Measurements from ENCODE around the gene KIF26B. TPM values are rescaled to one million over a fixed set of nuclear protein-coding genes. Genes with fewer than 3 reads are reported as not detected.

The KIF26B gene
- total and polyA plus RNA-seq, 10 of the 15 experiments (the other 5 are each of a cell fraction or from before 2014, with no cell fraction given): 0.35 to 11.6 (median 2.2) TPM

DNA sequence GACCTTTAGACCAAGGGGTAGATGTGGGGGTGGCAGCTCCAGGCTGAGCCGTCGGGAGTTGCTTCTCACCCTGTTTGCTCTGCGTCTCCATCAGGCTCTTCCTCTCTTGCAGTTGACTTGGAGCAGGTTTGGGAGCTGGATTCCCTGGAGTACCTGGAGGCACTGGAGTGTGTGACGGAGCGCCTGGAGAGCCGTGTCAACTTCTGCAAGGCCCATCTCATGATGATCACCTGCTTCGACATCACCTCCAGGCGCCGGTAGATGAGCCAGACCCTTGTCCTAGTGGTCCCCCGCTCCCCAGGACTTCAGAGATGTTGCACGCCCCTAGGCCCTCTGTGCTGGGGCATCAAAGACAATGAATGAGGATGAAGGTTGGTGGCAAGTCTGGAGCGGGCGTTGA, 547.6 kb downstream of the KIF26B start (continued):
- TF ChIP-seq, protein P1, sequence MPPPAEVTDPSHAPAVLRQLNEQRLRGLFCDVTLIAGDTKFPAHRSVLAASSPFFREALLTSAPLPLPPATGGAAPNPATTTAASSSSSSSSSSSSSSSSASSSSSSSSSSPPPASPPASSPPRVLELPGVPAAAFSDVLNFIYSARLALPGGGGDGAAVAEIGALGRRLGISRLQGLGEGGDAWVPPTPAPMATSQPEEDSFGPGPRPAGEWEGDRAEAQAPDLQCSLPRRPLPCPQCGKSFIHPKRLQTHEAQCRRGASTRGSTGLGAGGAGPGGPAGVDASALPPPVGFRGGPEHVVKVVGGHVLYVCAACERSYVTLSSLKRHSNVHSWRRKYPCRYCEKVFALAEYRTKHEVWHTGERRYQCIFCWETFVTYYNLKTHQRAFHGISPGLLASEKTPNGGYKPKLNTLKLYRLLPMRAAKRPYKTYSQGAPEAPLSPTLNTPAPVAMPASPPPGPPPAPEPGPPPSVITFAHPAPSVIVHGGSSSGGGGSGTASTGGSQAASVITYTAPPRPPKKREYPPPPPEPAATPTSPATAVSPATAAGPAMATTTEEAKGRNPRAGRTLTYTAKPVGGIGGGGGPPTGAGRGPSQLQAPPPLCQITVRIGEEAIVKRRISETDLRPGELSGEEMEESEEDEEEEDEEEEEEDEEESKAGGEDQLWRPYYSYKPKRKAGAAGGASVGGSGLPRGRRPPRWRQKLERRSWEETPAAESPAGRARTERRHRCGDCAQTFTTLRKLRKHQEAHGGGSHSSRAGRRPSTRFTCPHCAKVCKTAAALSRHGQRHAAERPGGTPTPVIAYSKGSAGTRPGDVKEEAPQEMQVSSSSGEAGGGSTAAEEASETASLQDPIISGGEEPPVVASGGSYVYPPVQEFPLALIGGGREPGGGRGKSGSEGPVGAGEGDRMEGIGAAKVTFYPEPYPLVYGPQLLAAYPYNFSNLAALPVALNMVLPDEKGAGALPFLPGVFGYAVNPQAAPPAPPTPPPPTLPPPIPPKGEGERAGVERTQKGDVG (CRISPR knock-in tag; IDR thresholded peaks at IDR 0.05): no peak
- TF ChIP-seq, protein P2, sequence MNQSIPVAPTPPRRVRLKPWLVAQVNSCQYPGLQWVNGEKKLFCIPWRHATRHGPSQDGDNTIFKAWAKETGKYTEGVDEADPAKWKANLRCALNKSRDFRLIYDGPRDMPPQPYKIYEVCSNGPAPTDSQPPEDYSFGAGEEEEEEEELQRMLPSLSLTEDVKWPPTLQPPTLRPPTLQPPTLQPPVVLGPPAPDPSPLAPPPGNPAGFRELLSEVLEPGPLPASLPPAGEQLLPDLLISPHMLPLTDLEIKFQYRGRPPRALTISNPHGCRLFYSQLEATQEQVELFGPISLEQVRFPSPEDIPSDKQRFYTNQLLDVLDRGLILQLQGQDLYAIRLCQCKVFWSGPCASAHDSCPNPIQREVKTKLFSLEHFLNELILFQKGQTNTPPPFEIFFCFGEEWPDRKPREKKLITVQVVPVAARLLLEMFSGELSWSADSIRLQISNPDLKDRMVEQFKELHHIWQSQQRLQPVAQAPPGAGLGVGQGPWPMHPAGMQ (IDR thresholded peaks at IDR 0.05; ENCODE audit: borderline replicate concordance): no peak
- TF ChIP-seq FOS (IDR thresholded peaks at IDR 0.05; ENCODE audit: borderline replicate concordance, extremely low read depth, insufficient read length): no peak
- no peak for TF ChIP-seq BRCA1 (IDR thresholded peaks at IDR 0.05; ENCODE audit: low read depth, low read length)
- TF ChIP-seq POLR2A (IDR thresholded peaks at IDR 0.05; ENCODE audit: low read depth, low read length): no peak

DNA sequence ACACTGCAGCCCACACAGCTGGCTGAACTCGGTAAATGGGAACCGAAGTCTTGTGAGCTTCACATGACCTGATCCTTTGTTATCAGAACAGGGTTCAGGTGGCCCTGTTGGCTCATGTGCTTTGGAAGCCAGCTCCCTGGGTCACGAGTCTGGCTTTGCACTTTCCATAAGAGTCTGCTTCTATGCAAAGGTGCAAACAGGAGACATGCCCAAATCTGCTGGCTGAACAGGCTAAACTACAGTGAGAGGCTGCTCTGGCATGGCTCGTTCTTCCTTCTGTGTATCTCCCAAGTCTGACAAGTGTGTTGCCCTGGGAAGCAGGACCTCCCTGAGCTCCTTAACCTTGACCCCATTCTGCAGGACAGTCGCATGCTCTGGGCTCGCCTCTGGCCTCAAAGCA, 549.6 kb downstream of the KIF26B start:
- H3K27me3 ChIP-seq (replicated peaks in 1 of 2; ENCODE audit: control insufficient read depth in 2 of 2, insufficient read depth in 2 of 2, low read length in 1 of 2): no peaks in the 10 kb centered on the region
- no peaks in the 10 kb centered on the region; a peak in 2 of 4 replicates for H3K36me3 ChIP-seq (ENCODE audit: control insufficient read depth in 2 of 2, insufficient read depth in 2 of 2, low read length in 1 of 2)
- BruUV-seq (replicated peaks): no TSS peak
- no peak overlapping the region for H3K4me2 ChIP-seq (ENCODE audit: control insufficient read depth, insufficient read depth)
- in situ Hi-C loops (cut with MboI) (no loop called here), intact Hi-C loops (cut with micrococcal nuclease; ENCODE audit: unreplicated experiment) (loop anchor here (10.0 kb wide), 1 partner anchor 300 kb away; no protein-coding TSS in a partner anchor)
- H3K9ac ChIP-seq (ENCODE audit: control insufficient read depth, insufficient read depth, low read length): no peak overlapping the region
- CTCF ChIA-PET: no interaction called here
- H4K20me1 ChIP-seq (ENCODE audit: control insufficient read depth, insufficient read depth): no peaks in the 10 kb centered on the region
- H3K4me1 ChIP-seq (ENCODE audit: control insufficient read depth, insufficient read depth, low read length): no peaks in the 10 kb centered on the region
- no peak overlapping the region for H3K4me3 ChIP-seq
- SMC1A ChIA-PET (ENCODE audit: uncharacterized antibody, unreplicated experiment): no interaction called here
- POLR2A ChIA-PET: interaction anchor here (0.6 kb wide), 1 partner anchor 238 kb away, joined by 3 read pairs; no protein-coding TSS in a partner anchor
- no peaks in the 10 kb centered on the region for H3K79me2 ChIP-seq (ENCODE audit: control insufficient read depth, insufficient read depth, low read length)
- no peak overlapping the region for H3K27ac ChIP-seq (ENCODE audit: control insufficient read depth, insufficient read depth)
- ATAC-seq (no peak), DNase-seq (ENCODE audit: low read depth, low spot score) (no peak), FAIRE-seq (no peak)
- H2AFZ ChIP-seq (ENCODE audit: control insufficient read depth, low read depth, low read length): no peak overlapping the region
- WGBS (ENCODE audit: insufficient coverage, insufficient replicate concordance, low lambda C conversion rate, missing lambda C conversion rate): 61% methylated on average over 6 of the region's 6 CpGs
- RAD21 ChIA-PET (ENCODE audit: unreplicated experiment): no interaction called here
- no peaks in the 10 kb centered on the region for H3K9me3 ChIP-seq (replicated peaks; ENCODE audit: control insufficient read depth, insufficient read depth, low read length)
- TF ChIP-seq RB1 (IDR thresholded peaks at IDR 0.05; ENCODE audit: borderline replicate concordance) (no peak), ZNF207 (IDR thresholded peaks at IDR 0.05; ENCODE audit: borderline replicate concordance) (no peak), HDGF (IDR thresholded peaks at IDR 0.05) (no peak), PAX5 (IDR thresholded peaks at IDR 0.05; ENCODE audit: borderline replicate concordance, low read depth, low read length) (no peak), IKZF1 (conservative IDR thresholded peaks at IDR 0.05) (no peak), IKZF2 (IDR thresholded peaks at IDR 0.05) (no peak), SMC3 (IDR thresholded peaks at IDR 0.05; ENCODE audit: borderline replicate concordance, low read length) (no peak), WRNIP1 (IDR thresholded peaks at IDR 0.05; ENCODE audit: borderline replicate concordance, low read depth, low read length) (no peak), SIN3A (IDR thresholded peaks at IDR 0.05; ENCODE audit: low read depth, low read length) (no peak), RBBP5 (conservative IDR thresholded peaks at IDR 0.05) (no peak)
- TF ChIP-seq, protein P3, sequence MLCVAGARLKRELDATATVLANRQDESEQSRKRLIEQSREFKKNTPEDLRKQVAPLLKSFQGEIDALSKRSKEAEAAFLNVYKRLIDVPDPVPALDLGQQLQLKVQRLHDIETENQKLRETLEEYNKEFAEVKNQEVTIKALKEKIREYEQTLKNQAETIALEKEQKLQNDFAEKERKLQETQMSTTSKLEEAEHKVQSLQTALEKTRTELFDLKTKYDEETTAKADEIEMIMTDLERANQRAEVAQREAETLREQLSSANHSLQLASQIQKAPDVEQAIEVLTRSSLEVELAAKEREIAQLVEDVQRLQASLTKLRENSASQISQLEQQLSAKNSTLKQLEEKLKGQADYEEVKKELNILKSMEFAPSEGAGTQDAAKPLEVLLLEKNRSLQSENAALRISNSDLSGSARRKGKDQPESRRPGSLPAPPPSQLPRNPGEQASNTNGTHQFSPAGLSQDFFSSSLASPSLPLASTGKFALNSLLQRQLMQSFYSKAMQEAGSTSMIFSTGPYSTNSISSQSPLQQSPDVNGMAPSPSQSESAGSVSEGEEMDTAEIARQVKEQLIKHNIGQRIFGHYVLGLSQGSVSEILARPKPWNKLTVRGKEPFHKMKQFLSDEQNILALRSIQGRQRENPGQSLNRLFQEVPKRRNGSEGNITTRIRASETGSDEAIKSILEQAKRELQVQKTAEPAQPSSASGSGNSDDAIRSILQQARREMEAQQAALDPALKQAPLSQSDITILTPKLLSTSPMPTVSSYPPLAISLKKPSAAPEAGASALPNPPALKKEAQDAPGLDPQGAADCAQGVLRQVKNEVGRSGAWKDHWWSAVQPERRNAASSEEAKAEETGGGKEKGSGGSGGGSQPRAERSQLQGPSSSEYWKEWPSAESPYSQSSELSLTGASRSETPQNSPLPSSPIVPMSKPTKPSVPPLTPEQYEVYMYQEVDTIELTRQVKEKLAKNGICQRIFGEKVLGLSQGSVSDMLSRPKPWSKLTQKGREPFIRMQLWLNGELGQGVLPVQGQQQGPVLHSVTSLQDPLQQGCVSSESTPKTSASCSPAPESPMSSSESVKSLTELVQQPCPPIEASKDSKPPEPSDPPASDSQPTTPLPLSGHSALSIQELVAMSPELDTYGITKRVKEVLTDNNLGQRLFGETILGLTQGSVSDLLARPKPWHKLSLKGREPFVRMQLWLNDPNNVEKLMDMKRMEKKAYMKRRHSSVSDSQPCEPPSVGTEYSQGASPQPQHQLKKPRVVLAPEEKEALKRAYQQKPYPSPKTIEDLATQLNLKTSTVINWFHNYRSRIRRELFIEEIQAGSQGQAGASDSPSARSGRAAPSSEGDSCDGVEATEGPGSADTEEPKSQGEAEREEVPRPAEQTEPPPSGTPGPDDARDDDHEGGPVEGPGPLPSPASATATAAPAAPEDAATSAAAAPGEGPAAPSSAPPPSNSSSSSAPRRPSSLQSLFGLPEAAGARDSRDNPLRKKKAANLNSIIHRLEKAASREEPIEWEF (IDR thresholded peaks at IDR 0.05; ENCODE audit: insufficient replicate concordance, low read depth, low read length): no peak
